Heart left ventricle (tissue), 13 donors: ENCODE data around the gene GARIN5B.

ENCODE experiments used
- CTCF ChIP-seq, 12 donors: fragments of 200-600 bp; sonication (generic) in 4 of 12; IDR thresholded peaks; one replicate each; pipeline versions ENCODE4 v1.5.0 to v1.8.0; 2018 to 2022; ENCODE audit warnings: antibody characterized with exemption in 12 of 12, mild to moderate bottlenecking in 5 of 12
- POLR2A ChIP-seq, 2 donors: fragments of 450-650 bp; IDR thresholded peaks; one replicate each; pipeline ENCODE4 v1.6.1; 2017; ENCODE audit warnings: antibody characterized with exemption in 2 of 2, mild to moderate bottlenecking in 2 of 2, moderate library complexity in 2 of 2
- donor health status: ischemic (EF 13 %, LVEDD 7.1; RV severe dilation, severe dysfunction).
- donor health status: DM: no; HTN: yes; CAD: no.
- donor health status: DM: no; HTN: no; CAD: no.
- donor health status: ischemic (EF 25% LVEDD 6.9; RV normal size, moderate dysfunction).
- donor health status: ischemic (EF 25% LVEDD 5.7; RV mildly dilated, moderate dysfunction).
- donor health status: ischemic (EF 35%, LVEDD 5.7; RV mildly dilated, moderate dysfunction).
- donor health status: nonischemic (EF 11% LVEDD 7.7; RV severe dilation, severe dysfunction).
- donor health status: DM: yes; HTN: yes; CAD: no.
- donor health status: PGD.
- donor health status: ischemic (EF 29% LVEDD 5.4; RV normal size, mild dysfunction).
- donor health status: nonischemic (EF 23%, LVEDD 6.1; RV moderate dilation, normal function).

GRCh38 chr19:55311797-55312196, 51.3 kb downstream of the GARIN5B start:
- TF ChIP-seq POLR2A (IDR thresholded peaks at IDR 0.05), result no peak
- no peak for TF ChIP-seq CTCF (IDR thresholded peaks at IDR 0.05)
